ENCODE results near the gene KLF11.

Gene KLF11

DNA sequence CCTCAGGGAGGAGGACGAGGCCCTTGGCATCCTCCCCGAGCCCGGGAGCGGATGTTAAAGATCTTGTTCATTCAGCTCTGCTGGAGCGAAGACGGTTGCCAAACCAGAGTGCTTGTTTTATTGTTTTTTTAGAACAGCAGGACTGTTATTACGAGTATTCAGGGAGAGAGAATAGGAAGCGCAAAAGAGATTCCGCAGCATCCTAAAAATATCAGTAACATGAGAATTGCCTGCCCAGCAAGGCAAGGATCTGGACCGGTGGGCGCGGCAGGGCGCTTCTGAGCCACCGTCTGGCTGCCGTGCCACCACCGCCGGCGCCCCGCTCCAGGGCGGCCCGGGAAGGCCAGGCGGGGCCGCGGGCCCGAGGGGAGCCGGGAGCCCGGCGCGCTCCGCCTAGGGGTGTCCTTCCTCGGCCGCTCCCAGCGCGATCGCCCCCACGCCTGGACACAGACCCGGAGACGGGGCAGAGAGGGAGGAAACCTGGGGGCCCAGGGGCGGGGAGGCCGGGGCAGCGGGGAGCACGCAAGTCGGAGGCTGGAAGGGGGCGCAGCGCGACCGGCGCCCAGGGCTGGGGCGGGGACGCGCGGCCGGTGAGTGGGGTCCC, 36.0 kb downstream of the KLF11 start:
- TF ChIP-seq TAF1 (IDR thresholded peaks at IDR 0.05; ENCODE audit: low read depth, low read length) (no peak), POU2F2 (IDR thresholded peaks at IDR 0.05; ENCODE audit: low read depth, low read length) (no peak), POLR2AphosphoS5 (IDR thresholded peaks at IDR 0.05; ENCODE audit: low read depth, low read length) (no peak), POLR2A (IDR thresholded peaks at IDR 0.05; ENCODE audit: low read depth, low read length) (no peak), PAX5 (IDR thresholded peaks at IDR 0.05; ENCODE audit: insufficient read depth, low read length, severe bottlenecking) (no peak), SPI1 (IDR thresholded peaks at IDR 0.05; ENCODE audit: low read depth, low read length) (no peak)
- DNase-seq (ENCODE audit: insufficient read length, low spot score) (no peak), FAIRE-seq (no peak)

DNA sequence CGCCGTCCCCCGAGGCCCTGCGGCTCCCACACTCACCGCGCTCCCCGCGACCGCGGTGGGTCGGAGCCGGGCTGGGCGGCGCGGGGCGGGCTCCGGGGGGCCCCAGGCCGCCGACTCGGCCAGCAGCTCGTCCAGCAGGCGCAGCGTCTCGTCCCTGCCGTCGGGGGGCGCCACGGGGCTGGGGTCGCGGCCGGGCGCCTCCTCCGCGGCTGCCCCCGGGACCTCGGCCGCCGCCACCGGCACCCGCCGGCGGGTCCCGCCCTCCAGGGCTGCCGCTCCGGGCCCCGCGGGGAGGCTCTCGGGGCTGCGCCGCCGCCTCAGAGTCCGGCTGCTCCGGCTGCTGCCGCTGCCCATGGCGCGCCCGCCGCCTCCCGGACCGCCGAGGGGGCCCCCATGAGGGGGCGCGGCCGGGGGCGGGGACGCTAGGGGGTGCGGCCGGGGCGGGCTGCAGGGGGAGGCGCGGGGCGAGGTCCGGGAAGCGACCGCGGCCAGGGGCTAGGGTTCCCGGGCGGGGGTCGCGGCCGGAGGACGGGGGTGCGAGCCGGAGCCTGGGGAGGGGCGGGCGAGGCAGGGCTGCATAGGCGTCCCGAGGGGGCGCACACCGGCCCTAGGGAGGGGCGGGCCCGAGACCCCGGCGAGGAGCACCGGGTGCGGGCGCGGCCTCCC, 36.7 kb downstream of the KLF11 start, which contains the start of gene CYS1:
Gene CYS1 (minus strand): TSS at position 542 of the 666 bp plus-strand sequence. CDS start 188 bp downstream, at position 354.
- TF ChIP-seq TAF1 (IDR thresholded peaks at IDR 0.05; ENCODE audit: low read depth, low read length) (no peak), POLR2AphosphoS5 (IDR thresholded peaks at IDR 0.05; ENCODE audit: low read depth, low read length) (no peak), SPI1 (IDR thresholded peaks at IDR 0.05; ENCODE audit: low read depth, low read length) (no peak), POLR2A (IDR thresholded peaks at IDR 0.05; ENCODE audit: low read depth, low read length) (no peak), PAX5 (IDR thresholded peaks at IDR 0.05; ENCODE audit: insufficient read depth, low read length, severe bottlenecking) (no peak), POU2F2 (IDR thresholded peaks at IDR 0.05; ENCODE audit: low read depth, low read length) (no peak)
- FAIRE-seq: no peak
- DNase-seq (ENCODE audit: insufficient read length, low spot score): peak; percentile 66

DNA sequence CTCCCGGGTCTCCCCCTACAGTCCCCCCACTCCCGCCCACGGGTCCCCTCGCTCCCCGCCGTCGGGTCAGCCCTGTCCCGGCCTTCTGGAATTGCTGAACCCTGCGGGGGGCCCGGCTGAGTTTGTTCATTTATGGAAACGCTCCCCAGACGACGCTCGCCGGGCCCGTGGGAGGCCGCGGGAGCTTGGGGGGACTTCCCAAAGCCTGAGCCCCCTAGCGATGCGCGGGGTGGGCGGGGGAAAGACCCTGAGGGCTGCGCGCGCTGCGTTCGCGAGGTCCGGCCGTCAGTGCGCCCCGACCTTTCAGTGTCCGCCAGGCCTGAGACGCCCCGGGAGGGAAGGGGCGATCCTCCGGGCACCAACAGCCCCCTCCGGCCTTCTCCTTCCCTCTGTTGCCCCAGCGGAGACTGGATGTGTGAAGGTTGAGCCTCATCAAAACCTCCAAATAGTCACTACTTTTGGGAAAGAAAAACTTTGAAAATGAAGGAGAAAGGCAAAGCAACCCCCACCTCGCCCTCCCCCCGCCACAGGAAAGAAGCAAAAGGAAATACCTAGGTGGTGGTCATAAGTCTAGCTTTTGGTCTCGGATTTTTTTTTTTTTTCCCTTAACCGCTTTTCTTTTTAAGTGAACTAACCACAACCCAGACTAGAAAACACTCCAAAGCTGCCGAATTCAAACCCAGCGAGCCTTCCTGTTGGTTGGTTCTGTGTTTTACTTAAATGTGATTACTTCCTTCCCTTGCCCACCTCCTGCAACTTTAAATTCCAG, 37.4 kb downstream of the KLF11 start:
- TF ChIP-seq TAF1 (IDR thresholded peaks at IDR 0.05; ENCODE audit: low read depth, low read length): no peak
- TF ChIP-seq POLR2AphosphoS5 (IDR thresholded peaks at IDR 0.05; ENCODE audit: low read depth, low read length): no peak
- no peak for TF ChIP-seq POU2F2 (IDR thresholded peaks at IDR 0.05; ENCODE audit: low read depth, low read length)
- TF ChIP-seq POLR2A (IDR thresholded peaks at IDR 0.05; ENCODE audit: low read depth, low read length): no peak
- no peak for TF ChIP-seq SPI1 (IDR thresholded peaks at IDR 0.05; ENCODE audit: low read depth, low read length)
- DNase-seq (ENCODE audit: insufficient read length, low spot score) (no peak), FAIRE-seq (no peak)

DNA sequence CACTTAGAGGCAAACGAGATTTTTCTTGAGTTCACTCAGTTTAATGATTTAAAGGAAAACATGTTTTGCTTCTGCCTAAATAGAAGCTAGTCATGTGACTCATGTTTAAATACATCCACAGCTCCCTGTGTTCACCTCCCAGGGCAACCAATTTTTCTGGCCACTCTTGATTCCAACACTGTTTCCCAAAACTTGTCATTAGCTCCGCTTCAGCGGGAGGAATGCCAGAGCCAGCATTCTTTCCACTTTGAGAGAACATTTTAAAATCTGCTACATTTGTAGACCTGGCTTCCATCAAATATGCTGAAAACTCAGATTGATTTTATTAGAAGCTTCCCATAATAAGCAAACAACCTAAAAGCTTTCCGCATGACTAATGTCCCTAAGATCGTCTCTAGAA, 39.7 kb downstream of the KLF11 start:
- FAIRE-seq: no peak
- DNase-seq (ENCODE audit: insufficient read length, low spot score): no peak
- no peak for TF ChIP-seq POU2F2 (IDR thresholded peaks at IDR 0.05; ENCODE audit: low read depth, low read length)

DNA sequence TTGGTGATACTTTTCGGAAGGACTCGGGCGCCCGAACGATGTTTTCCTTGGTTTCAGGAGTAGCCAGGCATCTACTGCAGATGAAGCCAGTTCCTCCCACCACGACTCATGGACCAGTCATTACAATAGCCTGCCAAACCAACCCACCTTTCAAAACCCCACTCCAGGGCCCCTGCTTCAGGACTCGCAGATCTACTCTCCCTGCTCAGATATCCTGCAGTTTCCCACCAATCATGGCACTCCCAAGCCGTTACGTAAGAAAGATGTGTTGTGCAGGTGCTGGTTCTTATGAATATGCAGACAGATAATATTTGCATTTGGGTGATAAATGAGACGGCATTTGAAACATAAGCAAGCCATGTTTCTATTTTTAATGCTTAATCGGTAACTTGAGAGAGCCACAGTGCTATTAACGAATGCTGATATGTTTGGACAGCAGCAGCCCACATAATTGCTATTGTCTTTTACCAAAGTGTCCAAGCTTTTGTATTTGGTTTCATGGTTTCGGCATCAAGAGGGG, 40.4 kb downstream of the KLF11 start:
- DNase-seq (ENCODE audit: insufficient read length, low spot score) (no peak), FAIRE-seq (no peak)
- TF ChIP-seq POU2F2 (IDR thresholded peaks at IDR 0.05; ENCODE audit: low read depth, low read length): peak; percentile 93
- TF ChIP-seq SPI1 (IDR thresholded peaks at IDR 0.05; ENCODE audit: low read depth, low read length): no peak
- TF ChIP-seq TAF1 (IDR thresholded peaks at IDR 0.05; ENCODE audit: low read depth, low read length): no peak

DNA sequence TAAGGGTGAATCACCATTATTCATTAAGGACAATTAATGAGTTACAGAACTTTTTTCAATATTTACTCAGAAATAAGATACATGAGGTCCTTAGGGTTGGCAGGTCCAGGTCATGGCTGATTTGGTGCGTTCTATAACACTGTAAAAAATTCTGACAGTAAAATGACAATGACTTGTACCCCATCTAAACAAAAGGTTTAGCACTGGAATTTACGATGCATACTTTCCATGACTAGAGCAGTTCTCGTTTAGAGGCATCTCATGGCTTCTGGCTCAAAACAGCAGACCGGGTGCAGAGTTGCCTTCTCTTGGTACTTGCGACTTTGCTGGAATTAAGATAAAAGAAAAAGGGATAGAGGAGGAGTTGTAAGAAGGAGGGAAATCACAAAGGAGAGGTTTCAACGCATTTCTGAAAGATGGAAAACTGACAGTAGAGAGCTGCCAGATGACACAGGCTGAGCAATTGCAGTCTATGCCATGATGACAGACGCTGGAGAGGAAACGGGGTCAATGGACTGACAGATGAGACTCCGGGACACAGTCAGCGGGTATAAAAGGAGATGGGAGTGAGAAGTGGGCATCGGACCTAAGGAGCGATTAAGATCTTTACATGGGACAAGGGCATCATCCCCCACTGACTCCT, 41.0 kb downstream of the KLF11 start:
- TF ChIP-seq POU2F2 (IDR thresholded peaks at IDR 0.05; ENCODE audit: low read depth, low read length): no peak
- no peak for TF ChIP-seq POLR2A (IDR thresholded peaks at IDR 0.05; ENCODE audit: low read depth, low read length)
- no peak for TF ChIP-seq TAF1 (IDR thresholded peaks at IDR 0.05; ENCODE audit: low read depth, low read length)
- FAIRE-seq: no peak
- no peak for DNase-seq (ENCODE audit: insufficient read length, low spot score)

DNA sequence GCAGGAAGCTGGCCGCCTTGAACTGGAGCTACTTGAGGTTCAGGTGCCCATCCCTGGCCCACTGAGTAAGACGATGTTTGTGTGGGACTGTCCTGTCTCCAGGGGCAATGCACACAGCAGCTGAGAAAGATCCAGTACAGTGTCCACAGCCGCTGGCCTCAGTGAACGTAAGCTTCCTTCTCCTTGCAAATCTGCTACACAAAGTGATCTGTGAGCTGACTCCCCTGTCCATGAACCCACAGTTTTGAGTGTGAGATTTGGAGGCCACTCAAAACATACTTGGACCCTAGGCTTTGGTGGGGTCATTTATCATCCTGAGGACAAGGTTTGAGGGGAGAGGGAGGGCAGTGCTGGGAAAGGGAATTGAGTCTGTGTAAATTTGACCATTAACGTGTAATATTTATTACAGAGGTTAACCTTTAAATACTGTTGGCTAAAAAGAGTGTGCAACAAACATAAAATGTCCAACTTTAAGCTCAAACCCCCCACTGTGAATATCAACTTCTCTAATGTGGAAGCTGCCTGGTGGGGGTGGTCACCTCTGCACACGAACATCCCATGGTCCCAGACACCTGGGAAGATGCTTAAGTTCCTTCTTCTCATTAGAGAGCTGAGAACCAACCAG, 41.8 kb downstream of the KLF11 start:
- no peak for FAIRE-seq
- DNase-seq (ENCODE audit: insufficient read length, low spot score): no peak
- TF ChIP-seq SPI1 (IDR thresholded peaks at IDR 0.05; ENCODE audit: low read depth, low read length) (no peak), PAX5 (IDR thresholded peaks at IDR 0.05; ENCODE audit: insufficient read depth, low read length, severe bottlenecking) (no peak), POLR2A (IDR thresholded peaks at IDR 0.05; ENCODE audit: low read depth, low read length) (no peak), TAF1 (IDR thresholded peaks at IDR 0.05; ENCODE audit: low read depth, low read length) (no peak), POLR2AphosphoS5 (IDR thresholded peaks at IDR 0.05; ENCODE audit: low read depth, low read length) (no peak), POU2F2 (IDR thresholded peaks at IDR 0.05; ENCODE audit: low read depth, low read length) (no peak)

DNA sequence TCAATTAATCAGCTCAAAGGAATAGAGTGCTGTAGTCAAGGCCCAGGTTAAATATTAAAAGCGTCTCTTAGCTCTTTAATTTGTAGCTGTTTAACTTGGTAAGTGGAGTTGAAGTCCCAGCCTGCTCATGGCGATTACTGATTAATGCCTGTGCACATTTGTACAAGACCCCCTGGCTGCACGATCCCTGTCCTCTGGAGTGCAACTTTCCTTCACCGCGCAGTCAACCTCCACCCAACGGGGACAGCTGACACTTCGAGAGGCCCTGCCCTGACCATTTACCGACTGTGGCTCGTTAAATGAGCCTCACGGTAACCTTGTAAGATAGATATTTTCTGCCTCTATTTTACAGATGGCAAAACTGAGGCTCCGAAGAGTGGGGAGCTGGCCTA, 42.3 kb downstream of the KLF11 start:
- DNase-seq (ENCODE audit: insufficient read length, low spot score): no peak
- TF ChIP-seq TAF1 (IDR thresholded peaks at IDR 0.05; ENCODE audit: low read depth, low read length) (no peak), POU2F2 (IDR thresholded peaks at IDR 0.05; ENCODE audit: low read depth, low read length) (no peak), POLR2AphosphoS5 (IDR thresholded peaks at IDR 0.05; ENCODE audit: low read depth, low read length) (no peak), PAX5 (IDR thresholded peaks at IDR 0.05; ENCODE audit: insufficient read depth, low read length, severe bottlenecking) (no peak), SPI1 (IDR thresholded peaks at IDR 0.05; ENCODE audit: low read depth, low read length) (no peak)
- no peak for FAIRE-seq

DNA sequence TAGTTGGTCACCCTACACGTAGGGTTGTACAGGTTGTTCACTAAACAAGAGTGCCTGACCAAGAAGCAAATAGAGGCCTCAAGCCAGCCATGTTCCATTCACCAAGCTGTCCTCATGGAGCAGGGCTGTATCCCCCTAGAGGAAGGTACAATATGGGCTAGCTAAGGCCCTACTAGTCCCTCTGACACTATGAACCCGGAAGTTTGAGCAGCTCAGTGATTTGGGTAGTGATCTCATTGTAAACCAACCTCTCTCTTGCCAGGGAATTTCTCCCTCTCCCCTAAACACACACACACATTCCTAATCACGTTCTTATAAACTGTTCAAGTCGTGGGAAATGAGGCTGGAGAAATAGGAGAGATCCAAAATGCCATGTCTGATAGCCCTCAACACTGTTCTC, 43.6 kb downstream of the KLF11 start:
- no peak for DNase-seq (ENCODE audit: insufficient read length, low spot score)
- no peak for FAIRE-seq
- TF ChIP-seq POU2F2 (IDR thresholded peaks at IDR 0.05; ENCODE audit: low read depth, low read length) (no peak), SPI1 (IDR thresholded peaks at IDR 0.05; ENCODE audit: low read depth, low read length) (no peak), TAF1 (IDR thresholded peaks at IDR 0.05; ENCODE audit: low read depth, low read length) (no peak), PAX5 (IDR thresholded peaks at IDR 0.05; ENCODE audit: insufficient read depth, low read length, severe bottlenecking) (no peak)

Measured in GM12891 (cell line).